AG09309 (cell line): ENCODE measurements around the gene TMC8.

Source experiments
- DNase-seq: peaks from one replicate; pipeline ENCODE4 v3.0.0-alpha.2; 2010; ENCODE audit warnings: low read depth
- H3K4me3 ChIP-seq: 2 replicates; pipeline ENCODE4 v1.5.1; 2011; ENCODE audit warnings: mild to moderate bottlenecking, low read depth, low read length, moderate library complexity; ENCODE audit not compliant: control insufficient read depth
- CTCF ChIP-seq: IDR thresholded peaks from 2 replicates; pipeline ENCODE4 v1.5.1; 2011; ENCODE audit warnings: mild to moderate bottlenecking, low read depth, low read length, inconsistent platforms; ENCODE audit not compliant: insufficient read depth, control insufficient read depth; ENCODE audit errors: missing control alignments

TMC8 gene

GRCh38 chr17:78185981-78186691 lies 55.6 kb downstream of the TMC8 start:
- TF ChIP-seq CTCF = no peak
- peak overlapping the region; percentile 97 for H3K4me3 ChIP-seq
- DNase-seq = no peak

- H3K4me3 ChIP-seq = peak within 1 kb of the TSS; percentile 97
- TF ChIP-seq CTCF = peak; percentile 79
- DNase-seq = peak; percentile 77
These were observed 56.4 kb downstream of the TMC8 start, which contains the start of the genes AFMID and TK1 for GRCh38 chr17:78186692-78187595. Gene AFMID, plus strand, starts transcription at chr17:78187362. Its CDS starts 9 bp downstream, at chr17:78187371. Gene TK1, minus strand, starts transcription at chr17:78187052. Its CDS starts 58 bp downstream, at chr17:78186994.
